ENCODE data around the gene PIK3C3.

PIK3C3 gene

DNA sequence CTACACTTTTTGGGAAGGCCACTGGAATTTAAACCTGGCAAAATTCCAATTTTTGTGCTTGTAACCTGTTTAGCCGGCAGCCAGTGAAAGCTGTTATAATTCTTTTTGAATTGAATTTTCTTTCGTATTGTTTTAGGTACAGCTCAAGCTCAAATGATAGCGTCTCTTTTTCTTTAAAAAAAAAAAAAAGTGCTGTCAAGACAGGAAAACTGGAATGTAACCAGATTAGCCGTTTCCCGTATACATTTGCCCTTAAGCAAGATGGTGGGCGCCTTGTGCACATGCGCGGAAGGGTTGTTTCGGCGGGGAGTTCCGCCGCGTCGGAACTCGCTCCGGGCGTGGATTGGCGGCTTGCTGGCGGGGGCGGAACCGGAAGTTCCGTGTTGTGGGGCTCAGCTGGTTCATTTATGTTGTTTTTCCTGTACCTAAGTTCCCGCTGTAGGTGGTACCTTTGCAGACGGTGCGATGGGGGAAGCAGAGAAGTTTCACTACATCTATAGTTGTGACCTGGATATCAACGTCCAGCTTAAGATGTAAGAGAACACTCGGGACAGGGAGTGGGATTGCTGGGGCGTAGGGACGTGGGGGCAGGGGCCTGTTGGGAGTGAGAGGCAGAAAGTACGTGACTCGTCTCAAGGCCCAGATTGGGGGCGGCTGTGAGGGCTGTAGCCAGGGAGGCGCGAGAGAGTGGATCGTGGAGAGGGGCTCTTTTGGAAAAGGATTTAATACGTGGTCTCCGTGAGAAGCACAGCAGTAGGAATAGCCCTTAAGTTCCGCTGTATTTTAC, at the start of gene PIK3C3:
PIK3C3 (plus strand) TSS at position 408 of the 787 bp plus-strand sequence; CDS start at position 466, 58 bp downstream.
- TF ChIP-seq POLR2A (IDR thresholded peaks at IDR 0.05; ENCODE audit: low read depth, low read length), result no peak
- peak; percentile 44 for DNase-seq (ENCODE audit: insufficient read length, low spot score)
- peak; percentile 93 for FAIRE-seq

DNA sequence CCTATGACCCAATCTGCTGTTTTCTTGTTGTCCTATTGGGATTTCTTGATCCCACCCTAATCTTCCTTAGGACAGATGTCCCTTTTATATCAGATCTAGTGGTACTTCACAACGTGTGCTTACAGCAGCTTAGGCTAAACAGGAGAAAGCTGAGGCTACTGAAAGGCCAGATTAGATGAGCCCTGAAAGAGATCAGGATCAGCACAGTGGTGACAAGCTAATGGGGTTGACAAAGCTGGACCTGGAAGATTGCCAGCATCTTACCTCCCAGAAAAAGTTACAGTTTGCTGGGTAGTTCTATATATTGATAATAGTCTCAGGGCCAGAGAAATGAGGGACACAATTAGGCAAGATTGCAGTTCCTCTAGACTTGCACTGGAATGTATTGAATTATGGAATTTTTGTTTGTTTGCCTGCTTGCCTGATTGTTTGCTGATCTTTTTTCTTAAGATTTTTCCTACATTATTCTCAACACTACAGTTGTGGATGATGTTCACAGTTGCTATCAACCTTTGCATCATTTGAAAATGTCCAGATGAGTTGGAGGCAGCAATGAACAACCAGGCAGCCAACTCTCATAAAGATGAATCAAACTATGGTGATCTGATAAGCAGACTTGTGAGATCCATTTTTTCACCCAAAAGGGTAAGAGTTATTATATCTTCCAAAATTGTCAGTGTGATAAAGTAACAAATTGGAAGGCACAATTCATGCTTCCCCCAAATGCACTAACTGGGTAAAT, 49.1 kb upstream of the PIK3C3 start:
- DNase-seq (ENCODE audit: insufficient read length, low spot score), result no peak
- no peak for TF ChIP-seq POLR2A (IDR thresholded peaks at IDR 0.05; ENCODE audit: low read depth, low read length)
- no peak for FAIRE-seq

DNA sequence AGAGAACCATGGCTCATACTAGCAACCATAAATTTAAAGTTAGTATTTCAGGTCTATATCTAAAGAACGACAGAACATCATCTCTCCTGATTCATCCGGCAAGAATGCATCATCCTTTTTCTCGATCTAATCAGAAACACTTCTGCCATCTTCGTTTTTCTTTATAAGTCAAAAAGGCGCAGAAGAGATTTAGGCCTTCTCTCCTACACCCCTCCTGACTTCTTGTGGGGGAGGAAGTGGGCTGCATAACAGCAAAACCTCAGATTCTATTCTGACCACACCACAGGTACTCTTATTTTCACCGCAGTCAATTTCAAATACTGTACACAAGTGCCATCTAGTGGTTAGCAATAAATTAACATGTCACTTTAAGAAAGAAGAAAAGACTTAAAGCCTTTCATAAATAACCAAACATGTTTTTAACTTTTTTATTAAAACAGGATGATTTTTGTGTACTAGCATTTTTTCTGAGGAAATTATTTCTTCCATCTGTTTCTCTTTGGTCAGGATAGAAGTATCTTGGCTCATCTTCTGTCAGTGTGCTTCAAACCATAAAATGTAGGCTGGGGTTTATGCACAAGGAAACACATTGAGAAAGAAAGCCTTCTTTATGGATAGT, 48.4 kb upstream of the PIK3C3 start:
- FAIRE-seq, result no peak
- peak; percentile 9 for DNase-seq (ENCODE audit: insufficient read length, low spot score)
- TF ChIP-seq POLR2A (IDR thresholded peaks at IDR 0.05; ENCODE audit: low read depth, low read length), result no peak

DNA sequence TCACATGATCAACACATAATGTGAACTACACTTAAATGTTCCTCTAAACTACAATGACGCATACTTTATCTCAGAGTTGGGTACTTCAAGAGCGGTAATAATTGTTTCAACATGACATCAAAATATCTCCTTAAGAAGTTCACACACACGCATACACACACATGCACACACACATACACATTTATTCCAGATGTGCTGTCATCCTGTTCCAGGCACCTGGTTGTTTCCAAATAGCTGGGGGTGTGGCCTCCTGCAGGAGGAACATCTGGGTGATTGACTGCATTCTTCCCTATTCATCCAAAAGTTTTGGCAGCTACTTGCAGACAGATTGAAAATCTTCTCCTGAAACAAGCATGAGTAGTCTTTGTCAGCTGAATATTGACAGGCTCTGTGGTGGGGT, 37.9 kb upstream of the PIK3C3 start:
- DNase-seq (ENCODE audit: insufficient read length, low spot score), result no peak
- no peak for TF ChIP-seq POLR2A (IDR thresholded peaks at IDR 0.05; ENCODE audit: low read depth, low read length)
- no peak for FAIRE-seq

DNA sequence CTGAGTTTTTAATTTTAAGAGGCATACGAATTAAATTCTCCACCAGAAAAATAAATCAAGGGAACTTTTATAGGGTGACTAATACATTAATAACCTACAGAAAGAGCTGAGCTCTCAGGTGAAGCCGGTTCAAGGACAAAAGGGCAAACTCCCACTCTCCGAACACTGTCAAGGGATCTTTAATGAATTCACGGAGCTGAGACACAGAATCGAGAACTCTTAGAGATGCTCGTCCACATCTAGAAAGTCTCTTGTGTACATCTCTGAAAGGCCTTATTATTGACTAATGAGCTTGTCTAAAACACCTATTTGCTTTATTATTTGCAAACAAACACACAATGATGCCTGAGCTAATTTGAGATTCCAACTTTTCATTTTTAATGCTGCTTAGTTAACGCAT, 33.3 kb upstream of the PIK3C3 start:
- TF ChIP-seq POLR2A (IDR thresholded peaks at IDR 0.05; ENCODE audit: low read depth, low read length), result no peak
- FAIRE-seq (no peak), DNase-seq (ENCODE audit: insufficient read length, low spot score) (no peak)

DNA sequence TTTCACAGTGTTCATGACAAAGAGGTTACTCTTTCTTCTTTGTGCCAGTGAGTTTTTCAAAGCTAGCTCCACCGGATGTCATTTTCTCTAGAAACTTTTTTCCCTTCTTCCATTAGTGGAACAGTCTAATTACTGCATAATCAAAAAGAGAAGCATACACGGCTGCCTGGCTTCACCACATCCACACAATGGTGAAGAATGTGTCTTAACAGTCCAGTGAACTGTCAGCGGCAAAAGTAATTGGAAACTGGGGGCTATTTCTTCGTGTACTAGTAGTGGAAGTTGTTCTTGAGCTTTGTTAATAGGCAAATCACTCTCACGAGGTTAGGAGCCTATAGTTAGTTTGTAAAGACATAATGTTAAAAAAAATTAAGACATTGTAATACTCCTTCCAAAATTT, 32.9 kb upstream of the PIK3C3 start:
- FAIRE-seq, result no peak
- TF ChIP-seq POLR2A (IDR thresholded peaks at IDR 0.05; ENCODE audit: low read depth, low read length), result no peak

DNA sequence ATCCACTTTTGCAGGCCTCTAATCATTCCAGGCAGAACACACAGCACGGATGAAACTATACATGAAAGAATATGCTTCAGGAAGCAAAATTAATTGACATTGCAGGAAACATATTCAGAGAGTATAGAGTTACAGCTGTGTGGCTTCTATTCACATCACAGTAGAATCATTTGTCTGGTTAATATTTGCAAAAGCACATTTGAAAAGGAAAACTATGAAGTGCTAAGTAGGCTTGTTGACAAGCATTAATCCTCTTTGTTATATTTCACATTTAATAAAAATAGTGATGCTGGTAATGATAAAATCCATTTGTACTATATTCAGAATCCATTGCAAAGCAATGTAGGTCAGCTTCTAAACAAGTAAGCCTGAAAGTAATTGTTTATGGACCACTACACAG, 32.2 kb upstream of the PIK3C3 start:
- TF ChIP-seq POLR2A (IDR thresholded peaks at IDR 0.05; ENCODE audit: low read depth, low read length), result no peak
- FAIRE-seq (no peak), DNase-seq (ENCODE audit: insufficient read length, low spot score) (no peak)

More for the DNA sequence above, 32.9 kb upstream of the PIK3C3 start:
- no peak for DNase-seq (ENCODE audit: insufficient read length, low spot score)

DNA sequence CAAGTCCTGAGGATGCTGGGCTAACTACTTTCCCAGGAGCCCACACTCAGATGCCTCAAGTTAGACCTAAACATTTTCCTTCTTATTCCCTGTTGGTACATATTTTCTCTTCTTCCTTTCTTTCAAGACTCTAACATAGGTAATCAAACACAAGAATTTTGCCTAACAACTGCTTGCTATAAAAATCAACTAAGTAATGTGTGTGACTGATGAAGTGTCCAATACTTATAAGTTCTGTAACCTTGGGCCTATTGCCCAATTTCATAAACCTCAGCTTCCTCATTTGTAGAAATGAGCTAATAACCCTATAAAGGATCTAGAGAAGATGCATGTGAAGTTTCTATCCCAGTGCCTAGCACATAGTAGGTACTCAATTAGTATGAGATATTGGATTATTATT, 31.6 kb upstream of the PIK3C3 start:
- DNase-seq (ENCODE audit: insufficient read length, low spot score), result no peak
- no peak for FAIRE-seq
- no peak for TF ChIP-seq POLR2A (IDR thresholded peaks at IDR 0.05; ENCODE audit: low read depth, low read length)

DNA sequence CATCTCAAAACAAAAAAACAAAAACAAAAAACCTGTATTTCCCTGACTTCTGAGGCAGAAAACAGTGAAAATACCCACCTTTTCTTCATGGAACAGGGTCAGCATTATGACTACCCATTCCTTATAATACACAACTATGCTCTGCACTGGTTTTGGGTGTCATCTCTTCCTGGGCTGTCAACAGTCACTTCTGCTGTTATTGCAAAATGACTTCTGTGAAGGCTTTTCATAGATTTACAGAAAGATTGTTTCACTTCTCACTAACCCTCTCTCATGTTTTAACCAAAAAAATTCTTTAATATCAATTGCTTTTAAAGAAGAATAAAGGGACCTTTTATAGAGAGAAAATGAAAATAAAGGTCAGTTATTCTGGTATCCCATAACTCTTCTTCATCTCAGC, 26.5 kb upstream of the PIK3C3 start:
- FAIRE-seq (no peak), DNase-seq (ENCODE audit: insufficient read length, low spot score) (no peak)
- no peak for TF ChIP-seq POLR2A (IDR thresholded peaks at IDR 0.05; ENCODE audit: low read depth, low read length)

DNA sequence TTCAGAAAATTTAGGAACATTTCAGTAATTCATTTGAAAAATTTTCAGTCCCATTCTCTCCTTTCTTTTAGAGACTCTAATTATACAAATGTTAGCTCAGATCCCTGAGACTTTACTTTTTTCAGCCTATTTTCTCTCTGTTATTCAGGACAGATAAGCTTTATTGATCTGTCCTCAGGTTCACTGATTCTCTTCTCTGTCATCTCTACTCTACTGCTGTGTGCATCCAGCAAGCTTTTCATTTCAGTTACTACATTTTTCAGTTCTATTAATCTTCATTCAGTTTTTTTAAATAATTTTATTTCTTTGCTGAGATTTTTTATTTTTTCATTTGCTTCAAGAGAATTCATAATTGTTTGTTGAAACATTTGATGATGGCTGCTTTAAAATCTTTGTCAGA, 22.1 kb upstream of the PIK3C3 start:
- FAIRE-seq, result no peak
- no peak for TF ChIP-seq POLR2A (IDR thresholded peaks at IDR 0.05; ENCODE audit: low read depth, low read length)
- DNase-seq (ENCODE audit: insufficient read length, low spot score), result no peak

DNA sequence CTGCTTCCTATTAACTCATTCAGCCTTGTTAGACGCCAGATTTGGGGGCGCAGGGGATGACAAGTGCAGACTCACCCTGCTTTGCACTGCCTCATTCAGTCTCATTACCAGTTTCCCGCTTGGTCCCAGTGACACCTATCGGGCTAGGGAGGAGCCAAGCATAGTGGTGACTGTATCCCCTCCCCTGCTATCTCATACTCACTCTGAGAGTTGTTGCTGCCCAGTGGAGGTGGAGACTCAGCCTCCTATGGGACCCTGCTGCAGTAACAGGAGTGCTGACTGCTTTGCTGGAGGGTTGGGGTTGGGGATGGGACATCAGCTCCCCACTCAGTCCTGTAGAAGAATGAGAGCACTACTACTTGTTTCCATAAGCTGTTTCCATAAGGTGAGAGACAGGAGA, 21.3 kb upstream of the PIK3C3 start:
- no peak for TF ChIP-seq POLR2A (IDR thresholded peaks at IDR 0.05; ENCODE audit: low read depth, low read length)
- no peak for FAIRE-seq
- no peak for DNase-seq (ENCODE audit: insufficient read length, low spot score)

DNA sequence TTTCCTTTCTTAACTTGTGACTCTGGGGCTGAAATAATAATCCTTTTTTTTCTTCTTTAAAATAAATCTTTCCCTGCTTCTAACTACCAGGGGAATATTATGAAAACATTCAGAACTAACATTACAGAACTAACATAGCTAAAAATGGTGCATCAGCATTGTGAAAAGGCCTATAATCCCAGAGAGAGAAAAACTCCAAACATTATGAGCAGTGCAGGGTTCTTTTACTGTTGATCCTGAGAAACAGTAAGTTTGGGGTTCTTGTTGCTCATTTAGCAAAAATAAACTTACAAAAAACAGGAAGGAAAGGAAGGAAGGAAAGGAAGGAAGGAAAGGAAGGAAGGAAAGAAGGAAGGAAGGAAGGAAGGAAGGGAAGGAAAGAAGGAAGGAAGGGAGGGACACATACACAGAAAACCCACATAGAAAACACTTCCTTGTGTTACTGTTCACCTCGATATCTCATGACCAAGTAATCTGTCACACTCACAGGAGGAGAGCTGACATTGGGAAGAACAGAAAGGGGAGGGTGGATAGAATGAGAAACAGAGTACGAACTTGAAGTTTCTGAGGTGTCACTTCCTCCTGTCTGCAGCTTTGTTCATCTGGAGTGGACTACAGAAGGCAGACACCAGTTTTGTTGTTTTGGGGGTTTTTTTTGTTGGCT, 18.4 kb upstream of the PIK3C3 start:
- FAIRE-seq (peak; percentile 15), DNase-seq (ENCODE audit: insufficient read length, low spot score) (no peak)
- TF ChIP-seq POLR2A (IDR thresholded peaks at IDR 0.05; ENCODE audit: low read depth, low read length), result no peak

DNA sequence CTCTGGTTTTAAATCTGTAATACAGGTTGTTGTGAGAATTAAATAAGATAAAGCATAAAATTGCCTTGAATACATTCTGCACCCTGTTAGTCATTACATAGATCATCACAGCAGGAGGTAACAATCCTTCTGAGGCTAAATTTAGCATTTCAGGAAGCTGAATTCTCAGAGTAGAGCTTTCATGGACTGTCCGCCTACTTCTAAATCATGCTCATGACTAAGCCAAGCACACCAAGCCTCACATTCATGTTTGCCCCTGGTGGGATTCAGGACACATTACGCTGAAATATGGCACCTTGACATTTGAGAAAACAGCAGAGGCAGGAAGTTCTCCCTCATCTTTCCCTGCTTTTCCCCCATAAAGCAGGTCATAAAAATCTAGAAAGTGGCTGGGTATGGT, 16.6 kb upstream of the PIK3C3 start:
- DNase-seq (ENCODE audit: insufficient read length, low spot score), result peak; percentile 11
- TF ChIP-seq POLR2A (IDR thresholded peaks at IDR 0.05; ENCODE audit: low read depth, low read length), result no peak

DNA sequence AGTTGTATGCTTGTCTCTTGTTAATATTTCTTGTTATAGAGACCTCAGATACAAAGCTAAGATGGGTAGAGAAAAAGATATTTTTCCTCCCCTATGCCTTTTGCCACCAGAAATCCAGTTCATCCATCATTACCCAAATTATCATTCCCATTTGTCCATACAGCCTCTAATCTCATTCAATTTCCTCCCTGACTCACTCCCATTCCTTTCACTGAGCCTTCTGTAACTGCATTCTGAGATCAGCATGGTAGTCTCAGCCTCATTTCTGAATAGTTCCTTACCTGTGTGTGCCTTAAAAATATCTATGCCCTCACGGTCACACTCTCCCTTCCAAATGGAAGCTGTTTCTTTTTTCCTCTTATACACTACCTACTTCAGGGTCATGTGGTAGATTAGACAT, 15.7 kb upstream of the PIK3C3 start:
- DNase-seq (ENCODE audit: insufficient read length, low spot score) (no peak), FAIRE-seq (peak; percentile 27)
- no peak for TF ChIP-seq POLR2A (IDR thresholded peaks at IDR 0.05; ENCODE audit: low read depth, low read length)

More for the DNA sequence above, 16.6 kb upstream of the PIK3C3 start:
- FAIRE-seq, result peak; percentile 85

Measured in H54 (cell line).